H1 (cell line): ENCODE data around the gene ITGB1BP1. TPM values are rescaled to one million over a fixed set of nuclear protein-coding genes. Genes with fewer than 3 reads are reported as not detected.

Experiments
- BCL11A ChIP-seq, 2 experiments: IDR thresholded peaks; one replicate each; pipeline ENCODE4 v1.6.1; 2011; ENCODE audit warnings: low read depth in 2 of 2, low read length in 2 of 2, mild to moderate bottlenecking in 2 of 2
- CHD2 ChIP-seq: IDR thresholded peaks from 2 replicates; pipeline ENCODE4 v1.6.1; 2012; ENCODE audit warnings: low read length, improper control_type of control experiment
- GTF2F1 ChIP-seq: IDR thresholded peaks from 2 replicates; pipeline ENCODE4 v1.6.1; 2012; ENCODE audit warnings: low read depth, low read length, improper control_type of control experiment, borderline replicate concordance
- HDAC2 ChIP-seq, 2 experiments: fragments of 300-600 bp in 1 of 2; sonication (generic) in 1 of 2; IDR thresholded peaks; 2 replicates each; pipeline ENCODE4 v1.6.1; 2011 to 2012; ENCODE audit warnings: low read depth in 2 of 2, low read length in 2 of 2, mild to moderate bottlenecking in 2 of 2, moderate library complexity in 2 of 2, borderline replicate concordance in 1 of 2, inconsistent platforms in 1 of 2
- polyA plus RNA-seq, 7 experiments: library from polyadenylated mRNA; depleted of rRNA in 3 of 7; stranded (reverse) in 5 of 7; unstranded in 2 of 7; fragments of >200 nt in 5 of 7; fragments of 200-250 nt in 2 of 7; gene quantifications; 1 replicate in 5 of 7; 2 replicates in 1 of 7; 4 replicates in 1 of 7; pipeline versions ENCODE4 v1.2.1 to v1.2.3, GENCODE V29; 2011 to 2013; ENCODE audit warnings: missing spikeins in 2 of 7, mixed read lengths in 2 of 7
- total RNA-seq: library from RNA; stranded (reverse); fragmentation: NEBNext Ultra II Directional; extraction: Animal tissue kit (Norgen Biotek cat#: 25700); gene quantifications from 2 replicates; pipeline ENCODE4 v1.2.1, GENCODE V29; 2021
- TF ChIP-seq, protein P1 (sequence below): IDR thresholded peaks from 2 replicates; pipeline ENCODE4 v1.6.1; 2012; ENCODE audit warnings: low read length, inconsistent platforms

ITGB1BP1 gene
- total and polyA plus RNA-seq, 2 of the 8 experiments (the other 6 are each of a cell fraction or from before 2014, with no cell fraction given), result 16.1 to 45.4 TPM

GRCh38 chr2:9360701-9361100 lies 62.6 kb downstream of the ITGB1BP1 start (continued):
- TF ChIP-seq, protein P1, sequence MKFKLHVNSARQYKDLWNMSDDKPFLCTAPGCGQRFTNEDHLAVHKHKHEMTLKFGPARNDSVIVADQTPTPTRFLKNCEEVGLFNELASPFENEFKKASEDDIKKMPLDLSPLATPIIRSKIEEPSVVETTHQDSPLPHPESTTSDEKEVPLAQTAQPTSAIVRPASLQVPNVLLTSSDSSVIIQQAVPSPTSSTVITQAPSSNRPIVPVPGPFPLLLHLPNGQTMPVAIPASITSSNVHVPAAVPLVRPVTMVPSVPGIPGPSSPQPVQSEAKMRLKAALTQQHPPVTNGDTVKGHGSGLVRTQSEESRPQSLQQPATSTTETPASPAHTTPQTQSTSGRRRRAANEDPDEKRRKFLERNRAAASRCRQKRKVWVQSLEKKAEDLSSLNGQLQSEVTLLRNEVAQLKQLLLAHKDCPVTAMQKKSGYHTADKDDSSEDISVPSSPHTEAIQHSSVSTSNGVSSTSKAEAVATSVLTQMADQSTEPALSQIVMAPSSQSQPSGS, result no peak
- no peak for TF ChIP-seq GTF2F1
- no peak for TF ChIP-seq HDAC2 (IDR thresholded peaks at IDR 0.05; ENCODE audit: borderline replicate concordance in 1 of 2, low read depth in 2 of 2, low read length in 2 of 2)
- no peak for TF ChIP-seq CHD2
- TF ChIP-seq BCL11A (IDR thresholded peaks at IDR 0.05; ENCODE audit: low read depth in 2 of 2, low read length in 2 of 2), result no peak
